Body of pancreas (tissue), 4 donors: ENCODE results near the gene TUG1.

Source experiments
- POLR2A ChIP-seq, 3 donors: fragments of 450-650 bp; IDR thresholded peaks; one replicate each; pipeline ENCODE4 v1.6.1; 2016; ENCODE audit warnings: antibody characterized with exemption in 3 of 3, mild to moderate bottlenecking in 2 of 3
- TF ChIP-seq, protein P1 (sequence below), 7 experiments: fragments of 450-650 bp in 4 of 7; fragments of 200-600 bp in 3 of 7; sonication (generic) in 3 of 7; IDR thresholded peaks; one replicate each; pipeline ENCODE4 v1.5.1; 2016 to 2019; ENCODE audit warnings: antibody characterized with exemption in 7 of 7

DNA sequence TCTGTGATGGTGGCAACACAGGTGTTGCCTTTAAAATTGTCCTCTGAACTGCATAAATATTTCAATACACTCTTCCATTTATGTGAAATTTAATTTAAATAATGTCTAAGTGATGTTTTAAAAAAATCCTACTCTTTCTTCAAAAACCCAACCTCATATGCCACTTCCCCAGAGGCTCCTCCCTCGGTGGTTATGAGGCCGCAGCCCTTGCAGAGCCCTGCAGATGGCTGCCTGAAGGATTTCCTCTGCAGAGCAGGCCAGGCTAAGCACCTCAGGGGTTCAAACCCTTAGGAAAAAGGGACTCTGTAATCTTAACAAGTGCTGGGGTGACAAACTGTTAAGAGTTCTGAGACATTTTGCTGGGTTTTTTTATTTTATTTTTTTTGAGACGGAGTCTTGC, 25.7 kb upstream of the TUG1 start:
- TF ChIP-seq, protein P1, sequence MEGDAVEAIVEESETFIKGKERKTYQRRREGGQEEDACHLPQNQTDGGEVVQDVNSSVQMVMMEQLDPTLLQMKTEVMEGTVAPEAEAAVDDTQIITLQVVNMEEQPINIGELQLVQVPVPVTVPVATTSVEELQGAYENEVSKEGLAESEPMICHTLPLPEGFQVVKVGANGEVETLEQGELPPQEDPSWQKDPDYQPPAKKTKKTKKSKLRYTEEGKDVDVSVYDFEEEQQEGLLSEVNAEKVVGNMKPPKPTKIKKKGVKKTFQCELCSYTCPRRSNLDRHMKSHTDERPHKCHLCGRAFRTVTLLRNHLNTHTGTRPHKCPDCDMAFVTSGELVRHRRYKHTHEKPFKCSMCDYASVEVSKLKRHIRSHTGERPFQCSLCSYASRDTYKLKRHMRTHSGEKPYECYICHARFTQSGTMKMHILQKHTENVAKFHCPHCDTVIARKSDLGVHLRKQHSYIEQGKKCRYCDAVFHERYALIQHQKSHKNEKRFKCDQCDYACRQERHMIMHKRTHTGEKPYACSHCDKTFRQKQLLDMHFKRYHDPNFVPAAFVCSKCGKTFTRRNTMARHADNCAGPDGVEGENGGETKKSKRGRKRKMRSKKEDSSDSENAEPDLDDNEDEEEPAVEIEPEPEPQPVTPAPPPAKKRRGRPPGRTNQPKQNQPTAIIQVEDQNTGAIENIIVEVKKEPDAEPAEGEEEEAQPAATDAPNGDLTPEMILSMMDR (IDR thresholded peaks at IDR 0.05) = no peak
- no peak for TF ChIP-seq POLR2A (IDR thresholded peaks at IDR 0.05)
